ENCODE results near the gene PPFIA3. TPM values are rescaled to one million over a fixed set of nuclear protein-coding genes. Genes with fewer than 3 reads are reported as not detected.

Gene PPFIA3
- total and polyA plus RNA-seq, 2 of the 8 experiments (the other 6 are each of a cell fraction or from before 2014, with no cell fraction given), result 15.9 to 25.3 TPM

DNA sequence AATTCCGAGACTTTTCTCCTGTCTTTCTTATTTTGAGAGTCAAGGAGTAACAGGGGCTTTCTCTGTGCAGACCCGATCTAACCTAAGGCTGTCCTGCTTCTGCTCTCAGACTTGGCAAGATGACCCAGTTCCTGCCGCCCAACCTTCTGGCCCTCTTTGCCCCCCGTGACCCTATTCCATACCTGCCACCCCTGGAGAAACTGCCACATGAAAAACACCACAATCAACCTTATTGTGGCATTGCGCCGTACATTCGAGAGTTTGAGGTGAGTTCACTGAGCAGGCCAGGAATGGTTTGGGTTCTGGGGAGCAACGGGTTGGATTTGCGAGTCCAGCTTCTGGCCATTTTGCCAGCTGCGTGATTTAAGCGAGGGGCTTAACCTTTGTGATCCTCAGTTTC lies 33.0 kb upstream of the PPFIA3 start:
- Histone ChIP-seq H3K9me3 (ENCODE audit: insufficient read depth in 2 of 2, low read depth in 1 of 2, low read length in 1 of 2) (no peaks in the 10 kb centered on the region), H4K20me1 (replicated peaks in 1 of 2; ENCODE audit: control insufficient read depth in 1 of 2, insufficient read depth in 2 of 2, low read length in 2 of 2) (peaks cover 25 to 28% of the 10 kb centered on the region in 2 experiments), H2BK5ac (ENCODE audit: low read depth, low read length) (no peak overlapping the region), H3K56ac (replicated peaks; ENCODE audit: insufficient read length, low read depth, low read length) (no peak overlapping the region), H2BK20ac (ENCODE audit: low read length) (no peak overlapping the region), H4K8ac (ENCODE audit: extremely low read depth, insufficient read depth, low read length) (no peak overlapping the region), H2AK5ac (ENCODE audit: low read depth, low read length) (no peak overlapping the region), H3K4ac (replicated peaks; ENCODE audit: insufficient read length, low read depth, low read length) (no peak overlapping the region), H2BK12ac (ENCODE audit: low read depth, low read length) (no peak overlapping the region), H3K79me1 (ENCODE audit: low read depth, low read length) (peaks cover 12% of the 10 kb centered on the region), H3K4me3 (ENCODE audit: extremely low read depth in 1 of 4, insufficient read depth in 2 of 4, low read depth in 3 of 4, low read length in 4 of 4) (peak overlapping the region; percentile 84 to 97 (median 90)), H3K18ac (ENCODE audit: extremely low read depth, low read length) (no peak overlapping the region), H3K79me2 (ENCODE audit: control insufficient read depth in 1 of 2, insufficient read depth in 2 of 2, low read length in 2 of 2) (peaks cover 34 to 50% of the 10 kb centered on the region in 2 experiments), H3K23ac (ENCODE audit: insufficient read length) (no peak overlapping the region), H3K9ac (replicated peaks in 1 of 4; ENCODE audit: extremely low read depth in 1 of 4, low read depth in 3 of 4, low read length in 3 of 4) (peak overlapping the region; percentile 73 to 98 (median 96)), H3K36me3 (ENCODE audit: control insufficient read depth in 2 of 4, insufficient read depth in 4 of 4, low read length in 3 of 4) (peaks cover 16 to 45% (median 23%) of the 10 kb centered on the region in 4 experiments), H2AFZ (ENCODE audit: low read length) (no peak overlapping the region), H2BK15ac (ENCODE audit: low read length) (no peak overlapping the region), H3K27ac (ENCODE audit: low read depth, low read length) (peak overlapping the region; percentile 94; the same call in 1 of the 2 replicates), H3K4me1 (replicated peaks in 1 of 4; ENCODE audit: control insufficient read depth in 3 of 4, insufficient read depth in 4 of 4, low read length in 3 of 4) (peaks cover 4 to 6% (median 5%) of the 10 kb centered on the region in 4 experiments), H4K5ac (ENCODE audit: insufficient read length, low read depth, low read length) (no peak overlapping the region), H4K91ac (replicated peaks; ENCODE audit: insufficient read length, low read length) (no peak overlapping the region), H3K4me2 (ENCODE audit: insufficient read depth in 1 of 2, low read depth in 2 of 2, low read length in 2 of 2) (peak overlapping the region; percentile 82 to 88), H3K14ac (ENCODE audit: insufficient read length) (no peak overlapping the region), H3K27me3 (replicated peaks in 1 of 4; ENCODE audit: control insufficient read depth in 3 of 4, extremely low read depth in 1 of 4, insufficient read depth in 3 of 4, low read length in 3 of 4) (peaks cover 0 to 3% (median 0%) of the 10 kb centered on the region in 4 experiments; a peak in 1 of 7 replicates), H3K23me2 (ENCODE audit: low read depth, low read length) (peaks cover 14% of the 10 kb centered on the region; the same call in 1 of the 2 replicates), H2BK120ac (replicated peaks; ENCODE audit: low read depth, low read length) (no peak overlapping the region)
- POLR2A ChIA-PET (ENCODE audit: partially characterized antibody), result interaction anchor here (0.9 to 2.9 kb wide), 9 partner anchors 9 to 63 kb away, joined by 3 to 21 read pairs (median 7); no protein-coding TSS in a partner anchor
- no peak for DNase-seq (ENCODE audit: low read depth in 1 of 2, low spot score in 2 of 2)
- WGBS, 2 experiments (ENCODE audit: extremely low coverage in 1 of 2, insufficient coverage in 1 of 2, insufficient read length in 1 of 2, insufficient replicate concordance in 2 of 2, low coverage in 1 of 2, low lambda C conversion rate in 2 of 2, missing lambda C conversion rate in 1 of 2), result 83% methylated on average over 11 of the region's 11 CpGs; no CpG with 5 or more reads in 1 of the 2 experiments
- CTCF ChIA-PET (ENCODE audit: partially characterized antibody), result interaction anchor here (0.9 to 2.7 kb wide), 5 partner anchors 11 to 22 kb away, joined by 3 to 12 read pairs (median 3); no protein-coding TSS in a partner anchor
- FAIRE-seq, result no peak
- TF ChIP-seq, protein P1, sequence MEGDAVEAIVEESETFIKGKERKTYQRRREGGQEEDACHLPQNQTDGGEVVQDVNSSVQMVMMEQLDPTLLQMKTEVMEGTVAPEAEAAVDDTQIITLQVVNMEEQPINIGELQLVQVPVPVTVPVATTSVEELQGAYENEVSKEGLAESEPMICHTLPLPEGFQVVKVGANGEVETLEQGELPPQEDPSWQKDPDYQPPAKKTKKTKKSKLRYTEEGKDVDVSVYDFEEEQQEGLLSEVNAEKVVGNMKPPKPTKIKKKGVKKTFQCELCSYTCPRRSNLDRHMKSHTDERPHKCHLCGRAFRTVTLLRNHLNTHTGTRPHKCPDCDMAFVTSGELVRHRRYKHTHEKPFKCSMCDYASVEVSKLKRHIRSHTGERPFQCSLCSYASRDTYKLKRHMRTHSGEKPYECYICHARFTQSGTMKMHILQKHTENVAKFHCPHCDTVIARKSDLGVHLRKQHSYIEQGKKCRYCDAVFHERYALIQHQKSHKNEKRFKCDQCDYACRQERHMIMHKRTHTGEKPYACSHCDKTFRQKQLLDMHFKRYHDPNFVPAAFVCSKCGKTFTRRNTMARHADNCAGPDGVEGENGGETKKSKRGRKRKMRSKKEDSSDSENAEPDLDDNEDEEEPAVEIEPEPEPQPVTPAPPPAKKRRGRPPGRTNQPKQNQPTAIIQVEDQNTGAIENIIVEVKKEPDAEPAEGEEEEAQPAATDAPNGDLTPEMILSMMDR (IDR thresholded peaks at IDR 0.05; ENCODE audit: control extremely low read depth in 1 of 3, insufficient read depth in 1 of 3, low read depth in 1 of 3, low read length in 3 of 3), result no peak
- TF ChIP-seq POLR2A (IDR thresholded peaks at IDR 0.05; ENCODE audit: control extremely low read depth in 1 of 2, low read depth in 2 of 2, low read length in 2 of 2) (no peak), SIRT6 (IDR thresholded peaks at IDR 0.05; ENCODE audit: low read length) (no peak), KDM5A (IDR thresholded peaks at IDR 0.05; ENCODE audit: low read length) (no peak), SAP30 (IDR thresholded peaks at IDR 0.05; ENCODE audit: insufficient read depth, insufficient replicate concordance, low read length) (no peak), NRF1 (IDR thresholded peaks at IDR 0.05; ENCODE audit: low read depth, low read length) (no peak), EP300 (IDR thresholded peaks at IDR 0.05; ENCODE audit: borderline replicate concordance in 1 of 2, low read depth in 2 of 2, low read length in 2 of 2) (no peak), RAD21 (IDR thresholded peaks at IDR 0.05 in 1 of 2, conservative IDR thresholded peaks at IDR 0.05 in 1 of 2; ENCODE audit: low read depth in 2 of 2, low read length in 2 of 2) (no peak), NANOG (IDR thresholded peaks at IDR 0.05; ENCODE audit: insufficient read depth, low read depth, low read length, poor library complexity, severe bottlenecking) (no peak), SUZ12 (IDR thresholded peaks at IDR 0.05; ENCODE audit: low read length) (no peak)

All from H1 (cell line).